GM12878 (cell line): ENCODE data around the gene ALDH1A2. TPM values are rescaled to one million over a fixed set of nuclear protein-coding genes. Genes with fewer than 3 reads are reported as not detected.

Experiments used
- ATAC-seq: fragments of 200-7000 bp; cut with Tn5 transposase; 3 replicates; pipeline ENCODE4 v1.9.1; 2020; ENCODE audit warnings: mild to moderate bottlenecking, moderate library complexity
- BruUV-seq: library from RNA; stranded (reverse); fragments of 400-500 nt; replicated peaks from 2 replicates; lab custom pipeline; 2021; lab: Mats Ljungman, UMichigan
- CTCF ChIA-PET: fragments of 300-600 bp; sonication (Branson Sonifier 250); formaldehyde crosslinking; extraction: SDS; loops from one replicate; lab custom pipeline; 2021; ENCODE audit warnings: inconsistent platforms; lab: Yijun Ruan, JAX
- POLR2A ChIA-PET: fragments of 350-600 bp; formaldehyde crosslinking; extraction: SDS; loops from one replicate; lab custom pipeline; 2021; ENCODE audit warnings: inconsistent platforms; lab: Charles Lee
- RAD21 ChIA-PET: fragments of 300-600 bp; sonication (Branson Sonifier 250); formaldehyde crosslinking; loops from one replicate; lab custom pipeline; 2023; ENCODE audit warnings: antibody characterized with exemption; ENCODE audit not compliant: unreplicated experiment; lab: Charles Lee
- SMC1A ChIA-PET: fragments of 300-600 bp; sonication (Branson Sonifier 250); formaldehyde crosslinking; loops from one replicate; lab custom pipeline; 2023; ENCODE audit not compliant: unreplicated experiment, uncharacterized antibody; lab: Charles Lee
- DNase-seq: peaks from one replicate; pipeline ENCODE4 v3.0.0-alpha.2; 2011; ENCODE audit warnings: low read depth, low spot score
- FAIRE-seq: peaks from 3 replicates; lab custom pipeline; 2011; peaks lifted over from hg19 to GRCh38; lab: Jason Lieb, UNC
- H2AFZ ChIP-seq: 2 replicates; pipeline ENCODE4 v1.6.0; 2011; ENCODE audit warnings: low read depth, low read length, control low read depth; ENCODE audit not compliant: control insufficient read depth
- H3K27ac ChIP-seq: 2 replicates; pipeline ENCODE4 v1.5.1; 2011; ENCODE audit warnings: control low read depth; ENCODE audit not compliant: control insufficient read depth, insufficient read depth
- H3K27me3 ChIP-seq, 2 experiments: replicated peaks in 1 of 2; 2 replicates each; pipeline versions ENCODE4 v1.6.0 to v1.6.1; 2011; ENCODE audit warnings: low read length in 1 of 2; ENCODE audit not compliant: control insufficient read depth in 2 of 2, insufficient read depth in 2 of 2
- H3K36me3 ChIP-seq, 2 experiments: 2 replicates each; pipeline ENCODE4 v1.5.1; 2011; ENCODE audit warnings: low read length in 1 of 2; ENCODE audit not compliant: control insufficient read depth in 2 of 2, insufficient read depth in 2 of 2
- H3K4me1 ChIP-seq: 2 replicates; pipeline ENCODE4 v1.6.1; 2011; ENCODE audit warnings: mild to moderate bottlenecking, low read length, moderate library complexity, mixed read lengths; ENCODE audit not compliant: control insufficient read depth, insufficient read depth
- H3K4me2 ChIP-seq: 2 replicates; pipeline ENCODE4 v1.6.0; 2011; ENCODE audit warnings: control low read depth; ENCODE audit not compliant: control insufficient read depth, insufficient read depth
- H3K4me3 ChIP-seq: fragments of 200-600 bp; sonication (generic); 2 replicates; pipeline ENCODE4 v1.5.1; 2016
- H3K79me2 ChIP-seq: 2 replicates; pipeline ENCODE4 v1.6.0; 2011; ENCODE audit warnings: low read length; ENCODE audit not compliant: control insufficient read depth, insufficient read depth
- H3K9ac ChIP-seq: 2 replicates; pipeline ENCODE4 v1.8.0; 2011; ENCODE audit warnings: low read length, control low read depth, mixed read lengths; ENCODE audit not compliant: control insufficient read depth, insufficient read depth
- H3K9me3 ChIP-seq: replicated peaks from 3 replicates; pipeline ENCODE4 v1.5.1; 2011; ENCODE audit warnings: mild to moderate bottlenecking, low read length; ENCODE audit not compliant: control insufficient read depth, insufficient read depth
- H4K20me1 ChIP-seq: 2 replicates; pipeline ENCODE4 v1.6.0; 2011; ENCODE audit not compliant: control insufficient read depth, insufficient read depth
- HCFC1 ChIP-seq: fragments of 150-350 bp; IDR thresholded peaks from 2 replicates; pipeline ENCODE4 v1.6.1; 2014; ENCODE audit warnings: low read length
- IKZF1 ChIP-seq: fragments of 450-650 bp; conservative IDR thresholded peaks from 2 replicates; pipeline ENCODE4 v1.6.1; 2017; ENCODE audit warnings: antibody characterized with exemption, mild to moderate bottlenecking
- POLR2AphosphoS2 ChIP-seq: IDR thresholded peaks from 2 replicates; pipeline ENCODE4 v1.6.1; 2011; ENCODE audit warnings: low read depth, mild to moderate bottlenecking, low read length, improper control_type of control experiment, moderate library complexity
- RUNX3 ChIP-seq: IDR thresholded peaks from 2 replicates; pipeline ENCODE4 v1.6.1; 2012; ENCODE audit warnings: low read length, inconsistent platforms
- SMAD1 ChIP-seq: fragments of 450-650 bp; IDR thresholded peaks from 2 replicates; pipeline ENCODE4 v1.6.1; 2018; ENCODE audit warnings: mild to moderate bottlenecking, low read depth; ENCODE audit not compliant: partially characterized antibody
- SREBF1 ChIP-seq: IDR thresholded peaks from 2 replicates; pipeline ENCODE4 v1.6.1; 2012; ENCODE audit warnings: mild to moderate bottlenecking, low read length
- TCF7 ChIP-seq: IDR thresholded peaks from 2 replicates; pipeline ENCODE4 v1.6.1; 2014; ENCODE audit warnings: antibody characterized with exemption, borderline replicate concordance
- YBX1 ChIP-seq: fragments of 450-650 bp; IDR thresholded peaks from 2 replicates; pipeline ENCODE4 v1.6.1; 2016; ENCODE audit warnings: antibody characterized with exemption
- WGBS: methylation state at CpG from one replicate; pipeline ENCODE4 v1.1.6; 2016; ENCODE audit warnings: low lambda C conversion rate; ENCODE audit not compliant: insufficient replicate concordance, insufficient coverage; ENCODE audit errors: missing lambda C conversion rate; 5-methylcytosine and 5-hydroxymethylcytosine counted together
- in situ Hi-C: fragments of 300-500 bp; cut with MboI; formaldehyde crosslinking; loops from 9 replicates; pipeline ENCODE4 v1.14.3; 2018; ENCODE audit warnings: mixed read lengths
- intact Hi-C: fragments of 100-400 bp; cut with micrococcal nuclease; formaldehyde crosslinking; loops from one replicate; pipeline ENCODE4 v1.14.2; 2022; ENCODE audit not compliant: unreplicated experiment
- polyA plus RNA-seq, 11 experiments: library from polyadenylated mRNA; depleted of rRNA in 4 of 11; unstranded in 6 of 11; stranded (reverse) in 5 of 11; fragments of >200 nt; fragmentation: Nextera tagmentation in 4 of 11; fragmentation: Illumina TruSeq in 1 of 11; extraction: Ambion mirVana in 4 of 11; extraction: Trizol in 1 of 11; gene quantifications; 1 replicate in 1 of 11; 2 replicates in 10 of 11; pipeline versions ENCODE4 v1.2.1 to v1.2.3, GENCODE V29; 2011 to 2016; ENCODE audit warnings: inconsistent platforms in 2 of 11, missing spikeins in 2 of 11, low read depth in 1 of 11
- total RNA-seq, 4 experiments: library from RNA; depleted of rRNA in 3 of 4; stranded (reverse); fragments of >200 nt in 3 of 4; fragmentation: Illumina TruSeq in 1 of 4; extraction: Trizol in 1 of 4; gene quantifications; 2 replicates each; pipeline versions ENCODE4 v1.2.1 to v1.2.3, GENCODE V29; 2013 to 2021
- TF ChIP-seq, protein P1 (sequence below): fragments of 450-650 bp; IDR thresholded peaks from 2 replicates; pipeline ENCODE4 v1.6.1; 2017; ENCODE audit warnings: mild to moderate bottlenecking, moderate library complexity
- TF ChIP-seq, protein P2 (sequence below): IDR thresholded peaks from 2 replicates; pipeline ENCODE4 v1.6.1; 2012; ENCODE audit warnings: low read depth, low read length, improper control_type of control experiment
- TF ChIP-seq, protein P3 (sequence below): fragments of 450-650 bp; IDR thresholded peaks from 2 replicates; pipeline ENCODE4 v1.6.1; 2017; ENCODE audit warnings: mild to moderate bottlenecking
- TF ChIP-seq, protein P4 (sequence below): IDR thresholded peaks from 2 replicates; pipeline ENCODE4 v1.6.1; 2012; ENCODE audit warnings: mild to moderate bottlenecking, low read depth, low read length

ALDH1A2 gene
- total and polyA plus RNA-seq, 10 of the 15 experiments (the other 5 are each of a cell fraction or from before 2014, with no cell fraction given) = 0.06 to 0.92 (median 0.18) TPM; not detected in 5

DNA sequence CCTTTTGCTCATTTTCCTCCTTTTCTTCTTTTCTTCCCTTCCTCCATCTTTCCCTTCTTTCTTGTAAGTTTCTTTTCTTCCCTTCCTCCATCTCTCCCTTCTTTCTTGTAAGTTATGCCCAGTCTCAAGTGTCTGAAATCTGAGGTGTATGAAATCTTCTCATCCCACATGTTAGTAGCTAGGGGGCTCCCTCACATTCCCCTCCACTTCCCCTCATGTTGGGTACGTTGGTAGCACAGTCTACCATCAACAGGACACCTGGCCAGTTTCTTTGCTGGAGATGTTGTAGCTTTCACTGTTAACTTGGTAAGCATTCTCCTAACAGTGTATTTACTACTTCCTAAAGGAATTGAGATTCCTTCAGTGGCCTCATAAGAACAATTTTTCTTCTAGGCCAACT lies 133.9 kb downstream of the ALDH1A2 start:
- CTCF ChIA-PET = no interaction called here
- no TSS peak for BruUV-seq
- no peak for FAIRE-seq

More for the DNA sequence above, 133.9 kb downstream of the ALDH1A2 start:
- intact Hi-C loops = no loop called here
- TF ChIP-seq IKZF1 (no peak), SMAD1 (no peak), POLR2AphosphoS2 (no peak), HCFC1 (no peak), TCF7 (no peak), SREBF1 (no peak), YBX1 (no peak), RUNX3 (no peak)
- TF ChIP-seq, protein P1, sequence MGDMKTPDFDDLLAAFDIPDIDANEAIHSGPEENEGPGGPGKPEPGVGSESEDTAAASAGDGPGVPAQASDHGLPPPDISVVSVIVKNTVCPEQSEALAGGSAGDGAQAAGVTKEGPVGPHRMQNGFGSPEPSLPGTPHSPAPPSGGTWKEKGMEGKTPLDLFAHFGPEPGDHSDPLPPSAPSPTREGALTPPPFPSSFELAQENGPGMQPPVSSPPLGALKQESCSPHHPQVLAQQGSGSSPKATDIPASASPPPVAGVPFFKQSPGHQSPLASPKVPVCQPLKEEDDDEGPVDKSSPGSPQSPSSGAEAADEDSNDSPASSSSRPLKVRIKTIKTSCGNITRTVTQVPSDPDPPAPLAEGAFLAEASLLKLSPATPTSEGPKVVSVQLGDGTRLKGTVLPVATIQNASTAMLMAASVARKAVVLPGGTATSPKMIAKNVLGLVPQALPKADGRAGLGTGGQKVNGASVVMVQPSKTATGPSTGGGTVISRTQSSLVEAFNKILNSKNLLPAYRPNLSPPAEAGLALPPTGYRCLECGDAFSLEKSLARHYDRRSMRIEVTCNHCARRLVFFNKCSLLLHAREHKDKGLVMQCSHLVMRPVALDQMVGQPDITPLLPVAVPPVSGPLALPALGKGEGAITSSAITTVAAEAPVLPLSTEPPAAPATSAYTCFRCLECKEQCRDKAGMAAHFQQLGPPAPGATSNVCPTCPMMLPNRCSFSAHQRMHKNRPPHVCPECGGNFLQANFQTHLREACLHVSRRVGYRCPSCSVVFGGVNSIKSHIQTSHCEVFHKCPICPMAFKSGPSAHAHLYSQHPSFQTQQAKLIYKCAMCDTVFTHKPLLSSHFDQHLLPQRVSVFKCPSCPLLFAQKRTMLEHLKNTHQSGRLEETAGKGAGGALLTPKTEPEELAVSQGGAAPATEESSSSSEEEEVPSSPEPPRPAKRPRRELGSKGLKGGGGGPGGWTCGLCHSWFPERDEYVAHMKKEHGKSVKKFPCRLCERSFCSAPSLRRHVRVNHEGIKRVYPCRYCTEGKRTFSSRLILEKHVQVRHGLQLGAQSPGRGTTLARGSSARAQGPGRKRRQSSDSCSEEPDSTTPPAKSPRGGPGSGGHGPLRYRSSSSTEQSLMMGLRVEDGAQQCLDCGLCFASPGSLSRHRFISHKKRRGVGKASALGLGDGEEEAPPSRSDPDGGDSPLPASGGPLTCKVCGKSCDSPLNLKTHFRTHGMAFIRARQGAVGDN = no peak
- TF ChIP-seq, protein P2, sequence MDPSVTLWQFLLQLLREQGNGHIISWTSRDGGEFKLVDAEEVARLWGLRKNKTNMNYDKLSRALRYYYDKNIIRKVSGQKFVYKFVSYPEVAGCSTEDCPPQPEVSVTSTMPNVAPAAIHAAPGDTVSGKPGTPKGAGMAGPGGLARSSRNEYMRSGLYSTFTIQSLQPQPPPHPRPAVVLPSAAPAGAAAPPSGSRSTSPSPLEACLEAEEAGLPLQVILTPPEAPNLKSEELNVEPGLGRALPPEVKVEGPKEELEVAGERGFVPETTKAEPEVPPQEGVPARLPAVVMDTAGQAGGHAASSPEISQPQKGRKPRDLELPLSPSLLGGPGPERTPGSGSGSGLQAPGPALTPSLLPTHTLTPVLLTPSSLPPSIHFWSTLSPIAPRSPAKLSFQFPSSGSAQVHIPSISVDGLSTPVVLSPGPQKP = no peak
- TF ChIP-seq, protein P3, sequence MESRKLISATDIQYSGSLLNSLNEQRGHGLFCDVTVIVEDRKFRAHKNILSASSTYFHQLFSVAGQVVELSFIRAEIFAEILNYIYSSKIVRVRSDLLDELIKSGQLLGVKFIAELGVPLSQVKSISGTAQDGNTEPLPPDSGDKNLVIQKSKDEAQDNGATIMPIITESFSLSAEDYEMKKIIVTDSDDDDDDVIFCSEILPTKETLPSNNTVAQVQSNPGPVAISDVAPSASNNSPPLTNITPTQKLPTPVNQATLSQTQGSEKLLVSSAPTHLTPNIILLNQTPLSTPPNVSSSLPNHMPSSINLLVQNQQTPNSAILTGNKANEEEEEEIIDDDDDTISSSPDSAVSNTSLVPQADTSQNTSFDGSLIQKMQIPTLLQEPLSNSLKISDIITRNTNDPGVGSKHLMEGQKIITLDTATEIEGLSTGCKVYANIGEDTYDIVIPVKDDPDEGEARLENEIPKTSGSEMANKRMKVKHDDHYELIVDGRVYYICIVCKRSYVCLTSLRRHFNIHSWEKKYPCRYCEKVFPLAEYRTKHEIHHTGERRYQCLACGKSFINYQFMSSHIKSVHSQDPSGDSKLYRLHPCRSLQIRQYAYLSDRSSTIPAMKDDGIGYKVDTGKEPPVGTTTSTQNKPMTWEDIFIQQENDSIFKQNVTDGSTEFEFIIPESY = no peak
- TF ChIP-seq, protein P4, sequence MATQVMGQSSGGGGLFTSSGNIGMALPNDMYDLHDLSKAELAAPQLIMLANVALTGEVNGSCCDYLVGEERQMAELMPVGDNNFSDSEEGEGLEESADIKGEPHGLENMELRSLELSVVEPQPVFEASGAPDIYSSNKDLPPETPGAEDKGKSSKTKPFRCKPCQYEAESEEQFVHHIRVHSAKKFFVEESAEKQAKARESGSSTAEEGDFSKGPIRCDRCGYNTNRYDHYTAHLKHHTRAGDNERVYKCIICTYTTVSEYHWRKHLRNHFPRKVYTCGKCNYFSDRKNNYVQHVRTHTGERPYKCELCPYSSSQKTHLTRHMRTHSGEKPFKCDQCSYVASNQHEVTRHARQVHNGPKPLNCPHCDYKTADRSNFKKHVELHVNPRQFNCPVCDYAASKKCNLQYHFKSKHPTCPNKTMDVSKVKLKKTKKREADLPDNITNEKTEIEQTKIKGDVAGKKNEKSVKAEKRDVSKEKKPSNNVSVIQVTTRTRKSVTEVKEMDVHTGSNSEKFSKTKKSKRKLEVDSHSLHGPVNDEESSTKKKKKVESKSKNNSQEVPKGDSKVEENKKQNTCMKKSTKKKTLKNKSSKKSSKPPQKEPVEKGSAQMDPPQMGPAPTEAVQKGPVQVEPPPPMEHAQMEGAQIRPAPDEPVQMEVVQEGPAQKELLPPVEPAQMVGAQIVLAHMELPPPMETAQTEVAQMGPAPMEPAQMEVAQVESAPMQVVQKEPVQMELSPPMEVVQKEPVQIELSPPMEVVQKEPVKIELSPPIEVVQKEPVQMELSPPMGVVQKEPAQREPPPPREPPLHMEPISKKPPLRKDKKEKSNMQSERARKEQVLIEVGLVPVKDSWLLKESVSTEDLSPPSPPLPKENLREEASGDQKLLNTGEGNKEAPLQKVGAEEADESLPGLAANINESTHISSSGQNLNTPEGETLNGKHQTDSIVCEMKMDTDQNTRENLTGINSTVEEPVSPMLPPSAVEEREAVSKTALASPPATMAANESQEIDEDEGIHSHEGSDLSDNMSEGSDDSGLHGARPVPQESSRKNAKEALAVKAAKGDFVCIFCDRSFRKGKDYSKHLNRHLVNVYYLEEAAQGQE = no peak
- TF ChIP-seq, all 136 proteins: peak for 0
- H2AFZ ChIP-seq = no peak overlapping the region
- no peaks in the 10 kb centered on the region for H3K79me2 ChIP-seq
- in situ Hi-C loops = no loop called here
- no peaks in the 10 kb centered on the region for H3K4me1 ChIP-seq
- WGBS = 6% methylated on average over 1 of the region's 1 CpG
- no peak overlapping the region for H3K4me2 ChIP-seq
- H3K9me3 ChIP-seq = no peaks in the 10 kb centered on the region
- ChIA-PET SMC1A (interaction anchor here (0.7 kb wide), 1 partner anchor 44 kb away, joined by 3 read pairs; no protein-coding TSS in a partner anchor), RAD21 (no interaction called here), POLR2A (no interaction called here)
- H3K27ac ChIP-seq = no peak overlapping the region
- DNase-seq (no peak), ATAC-seq (no peak)
- no peak overlapping the region for H3K9ac ChIP-seq
- no peaks in the 10 kb centered on the region for H3K36me3 ChIP-seq
- H3K4me3 ChIP-seq = no peak overlapping the region
- H4K20me1 ChIP-seq = no peaks in the 10 kb centered on the region
- H3K27me3 ChIP-seq = no peaks in the 10 kb centered on the region
